Activated CD4-positive, alpha-beta T cell treated with anti-CD3 and anti-CD28 coated beads for 24 hours (primary cell): ENCODE results near the gene SPATC1L.
"Not testable (repeated sequence)": the region's sequence is repeated elsewhere in the genome, so short reads cannot be mapped to it uniquely, and the experiment has no call there.

Experiments used
- DNase-seq, 2 donors: peaks; one replicate each; pipeline ENCODE4 v3.0.0-alpha.2; 2020; ENCODE audit warnings: low read depth in 2 of 2

Gene SPATC1L

DNA sequence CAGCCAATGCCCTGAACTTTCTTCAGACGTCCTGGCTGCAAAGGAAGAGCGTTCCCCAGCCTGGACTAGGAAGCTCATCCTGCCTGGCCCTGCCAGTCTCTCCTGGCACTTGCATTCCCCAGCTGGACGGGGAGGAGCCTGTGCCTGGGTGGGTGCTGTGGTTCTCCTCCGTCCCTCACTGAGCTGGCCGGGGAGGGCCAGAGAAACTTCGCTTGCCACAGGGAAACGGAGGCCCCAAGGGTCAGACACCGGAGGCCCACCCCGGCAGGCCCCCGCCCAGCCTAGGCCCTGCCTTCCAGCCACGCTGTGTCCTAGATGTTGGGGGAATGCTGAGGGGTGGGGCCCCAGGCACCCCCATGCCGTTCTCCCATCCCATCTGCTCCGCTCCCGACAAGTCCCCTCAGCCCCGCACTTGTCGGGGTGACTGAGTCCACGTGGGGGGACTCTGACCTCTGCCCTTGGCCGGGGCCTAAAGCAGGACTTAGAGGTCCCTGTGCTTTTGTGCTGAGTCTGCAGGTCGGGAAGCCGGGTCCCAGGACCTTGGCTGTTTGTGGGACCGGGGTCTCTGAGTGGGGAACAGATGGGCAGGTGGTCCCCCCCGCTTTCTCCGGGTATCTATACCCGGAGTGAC is 33.7 kb downstream of the SPATC1L start:
- no peak for DNase-seq

DNA sequence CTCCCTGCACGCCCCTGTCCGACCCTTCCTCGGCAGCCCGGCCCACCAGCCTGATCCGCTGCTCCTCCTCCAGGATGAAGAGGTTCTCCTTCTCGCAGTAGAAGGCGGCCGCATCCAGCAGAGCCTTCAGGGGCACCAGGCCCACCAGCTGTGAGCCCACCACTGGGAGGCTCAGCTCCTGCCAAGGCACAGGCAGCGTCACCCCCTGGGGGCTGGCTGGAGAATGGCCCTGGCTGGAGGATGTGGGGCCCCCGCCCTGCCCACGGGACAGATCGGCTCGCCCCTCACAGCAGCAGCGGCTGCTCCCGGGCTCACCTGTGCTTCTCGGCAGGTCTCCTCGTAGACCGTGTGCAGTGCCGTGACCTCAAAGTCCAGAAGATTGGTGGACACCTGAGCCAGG is 34.2 kb downstream of the SPATC1L start:
- DNase-seq = no peak

DNA sequence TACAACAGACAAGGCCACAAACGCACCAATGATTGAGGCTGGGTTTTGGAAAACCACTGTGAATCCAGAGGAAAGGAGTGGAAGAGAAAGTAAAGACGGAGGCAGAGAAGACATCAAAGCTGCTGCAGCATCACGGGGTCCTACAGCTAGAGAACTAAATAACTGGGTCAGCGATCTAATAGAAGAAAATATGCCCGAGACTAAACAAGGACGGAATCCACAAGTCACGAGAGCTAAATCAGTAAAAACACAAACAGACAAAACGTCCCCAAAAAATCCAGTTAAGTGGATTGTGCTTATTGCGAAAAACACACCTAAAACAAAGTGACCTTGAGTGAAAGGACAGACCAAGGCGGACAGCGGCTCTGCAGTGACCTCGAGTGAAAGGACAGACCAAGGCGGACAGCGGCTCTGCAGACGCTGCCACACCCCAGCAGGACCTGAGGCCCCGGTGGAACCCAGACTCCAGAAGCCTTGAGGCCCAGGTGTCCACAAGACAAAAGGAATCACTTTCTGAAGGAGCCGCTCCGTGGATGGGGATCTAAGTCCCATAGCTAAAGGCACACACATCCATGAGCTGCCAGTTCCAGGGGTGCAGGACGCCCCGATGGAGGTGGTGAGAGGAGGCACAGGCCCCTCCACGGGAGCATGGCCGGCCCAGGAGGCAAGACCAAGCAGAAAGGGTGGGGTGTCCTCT is 34.9 kb downstream of the SPATC1L start:
- DNase-seq = no peak

DNA sequence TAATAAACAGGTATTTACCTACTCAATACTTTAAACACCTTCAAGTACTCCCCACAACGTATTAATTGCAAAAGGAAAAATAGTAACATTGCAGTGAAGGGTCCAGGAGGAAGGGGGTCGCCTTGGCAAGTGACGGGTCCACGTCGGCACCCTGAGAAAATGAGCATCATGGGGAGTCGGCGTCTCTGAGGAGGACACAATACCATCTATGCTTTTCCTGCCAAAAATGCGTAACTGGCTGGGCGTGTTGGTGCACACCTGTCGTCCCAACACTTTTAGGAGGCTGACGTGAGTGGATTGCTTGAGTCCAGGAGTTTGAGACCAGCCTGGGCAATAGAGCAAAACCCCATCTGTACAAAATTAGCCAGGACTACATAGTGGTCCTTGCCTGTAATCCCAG is 36.2 kb downstream of the SPATC1L start:
- no peak for DNase-seq

DNA sequence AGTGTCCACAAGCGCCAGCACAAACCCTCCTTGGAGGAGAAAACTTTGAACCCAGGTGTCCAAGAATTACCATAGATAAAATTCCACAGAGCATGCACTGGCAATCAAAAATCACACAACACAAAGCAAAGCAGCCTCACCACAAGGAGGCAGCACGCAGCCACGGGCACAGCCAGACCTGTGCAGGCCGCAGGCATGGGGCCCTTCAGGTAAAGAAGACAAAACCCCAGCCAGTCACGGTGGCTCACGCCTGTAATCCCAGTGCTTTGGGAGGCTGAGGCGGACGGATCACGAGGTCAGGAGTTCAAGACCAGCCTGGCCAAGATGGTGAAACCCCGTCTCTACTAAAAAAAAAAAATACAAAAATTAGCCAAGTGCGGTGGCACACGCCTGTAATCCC is 36.8 kb downstream of the SPATC1L start:
- peak; percentile 3 to 37 for DNase-seq

DNA sequence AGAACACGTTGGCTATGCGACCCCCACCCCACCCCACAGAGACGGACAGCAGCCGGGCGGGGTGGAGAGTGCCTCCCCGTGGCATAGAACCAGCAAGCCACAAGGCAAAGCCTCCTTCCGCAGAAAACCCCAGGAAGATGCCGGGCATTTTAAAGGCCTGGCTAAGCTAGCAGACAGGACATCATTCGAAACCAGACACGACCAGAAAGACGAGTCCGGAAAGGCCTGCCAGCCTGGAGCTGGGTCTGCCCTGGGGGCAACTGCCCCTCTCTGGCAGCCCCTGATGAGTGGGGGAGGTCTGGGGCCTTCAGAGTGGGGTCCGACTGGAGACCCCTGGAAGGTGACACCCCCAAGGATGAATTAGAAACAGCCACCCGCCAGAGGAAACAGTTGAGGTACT is 37.4 kb downstream of the SPATC1L start:
- no peak for DNase-seq

DNA sequence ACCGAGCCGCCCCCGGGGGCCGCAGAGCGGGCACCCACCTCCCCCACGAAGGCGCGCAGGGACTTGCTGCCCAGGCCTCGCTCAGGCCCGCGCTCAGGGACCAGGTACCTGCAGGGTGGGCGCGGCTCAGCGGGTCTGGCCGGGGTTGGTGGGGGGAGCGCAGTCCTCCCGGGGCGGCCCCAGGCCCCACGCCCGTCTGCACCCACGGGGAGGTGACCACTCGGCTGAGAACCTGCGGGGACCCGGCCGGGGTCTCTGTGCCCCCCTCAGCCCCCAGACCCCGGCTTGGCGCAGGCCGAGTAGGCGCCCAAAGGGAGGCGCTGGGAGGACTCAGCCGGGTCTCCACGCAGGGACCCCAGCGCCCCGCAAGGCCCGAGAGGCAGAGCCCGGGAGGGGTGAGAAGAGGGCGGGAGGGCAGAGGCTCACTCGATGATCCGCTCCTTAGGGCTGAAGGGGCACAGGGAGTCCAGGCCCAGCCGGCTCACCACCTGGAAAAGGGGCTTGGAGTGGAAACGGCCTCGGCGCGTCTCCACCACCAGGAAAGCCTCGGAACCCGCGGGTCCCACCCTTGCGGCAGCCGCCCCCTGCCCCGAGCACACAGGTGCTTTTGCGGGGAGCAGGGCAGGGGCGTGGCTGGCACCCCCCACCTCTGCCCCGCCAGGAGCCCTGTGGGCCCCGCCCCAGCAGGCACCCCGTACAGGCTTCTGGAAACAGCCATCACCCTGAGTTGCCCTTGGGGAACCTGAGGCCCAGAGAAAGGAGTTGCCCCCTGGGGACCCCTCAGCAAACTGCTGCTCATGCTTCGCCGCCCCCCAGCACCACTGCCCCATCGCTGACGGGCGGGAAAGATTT is 38.2 kb downstream of the SPATC1L start:
- no peak for DNase-seq

DNA sequence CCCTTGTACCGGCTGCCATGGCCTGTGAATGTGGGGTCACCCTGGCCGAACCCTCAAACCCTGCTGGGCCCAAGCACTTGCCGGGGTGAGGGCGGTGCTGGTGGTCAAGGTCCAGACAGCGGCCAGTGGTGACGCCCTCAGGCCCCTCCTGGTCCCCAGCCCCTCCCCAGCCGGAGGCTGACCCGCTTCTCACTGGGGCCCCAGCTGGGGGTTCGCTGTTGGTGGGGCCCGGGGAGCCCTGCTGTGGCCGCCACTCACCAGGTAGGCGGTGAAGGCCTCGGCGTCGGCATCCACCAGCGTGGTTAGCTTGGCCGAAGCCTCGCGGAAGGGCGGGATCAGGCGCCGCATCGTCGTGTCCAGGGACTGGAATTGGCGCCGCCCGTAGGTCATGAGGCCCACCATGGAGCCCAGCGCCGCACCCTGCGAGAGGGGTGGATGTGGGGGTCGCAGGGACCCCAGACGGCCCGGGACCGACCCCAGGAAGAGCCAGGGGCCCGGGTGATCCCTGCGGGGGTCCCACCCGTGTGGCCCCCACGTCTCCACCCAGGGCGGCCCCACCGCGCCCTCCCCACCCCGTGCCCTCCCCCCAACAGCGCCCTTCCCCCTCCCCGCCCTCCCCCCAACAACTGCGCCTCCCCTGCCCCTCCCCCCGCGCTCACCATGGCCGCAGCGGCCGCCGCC is 39.0 kb downstream of the SPATC1L start:
- DNase-seq = no peak

DNA sequence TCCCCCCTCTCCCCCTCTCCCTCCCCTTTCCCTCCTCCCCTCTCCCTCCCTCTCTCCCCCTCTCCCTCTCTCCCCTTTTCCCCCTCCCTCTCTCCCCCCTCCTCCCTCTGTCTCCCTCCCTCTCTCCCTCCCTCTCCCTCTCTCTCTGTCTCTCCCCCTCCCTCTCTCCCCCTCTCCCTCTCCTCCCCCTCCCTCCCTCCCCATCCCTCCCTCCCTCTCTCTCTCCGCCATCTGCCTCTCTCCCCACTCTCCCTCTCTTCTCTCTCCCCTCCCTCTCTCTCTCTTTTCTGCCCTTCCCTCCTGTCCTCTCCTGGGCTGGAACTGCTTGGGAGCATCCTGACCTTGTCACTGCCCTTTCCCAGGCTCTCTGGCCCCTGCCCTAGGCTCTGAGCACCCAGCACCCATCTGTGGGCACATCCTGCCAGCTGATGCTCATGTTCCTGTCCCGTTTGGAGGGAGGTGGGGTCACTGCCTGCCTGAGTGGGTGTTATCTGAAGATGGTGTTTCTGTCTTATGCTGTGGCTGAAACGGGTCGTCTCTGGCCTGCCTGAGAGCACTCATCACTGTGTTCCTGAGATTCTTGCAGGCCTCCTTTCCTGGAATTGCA is 39.7 kb downstream of the SPATC1L start:
- DNase-seq = no peak

DNA sequence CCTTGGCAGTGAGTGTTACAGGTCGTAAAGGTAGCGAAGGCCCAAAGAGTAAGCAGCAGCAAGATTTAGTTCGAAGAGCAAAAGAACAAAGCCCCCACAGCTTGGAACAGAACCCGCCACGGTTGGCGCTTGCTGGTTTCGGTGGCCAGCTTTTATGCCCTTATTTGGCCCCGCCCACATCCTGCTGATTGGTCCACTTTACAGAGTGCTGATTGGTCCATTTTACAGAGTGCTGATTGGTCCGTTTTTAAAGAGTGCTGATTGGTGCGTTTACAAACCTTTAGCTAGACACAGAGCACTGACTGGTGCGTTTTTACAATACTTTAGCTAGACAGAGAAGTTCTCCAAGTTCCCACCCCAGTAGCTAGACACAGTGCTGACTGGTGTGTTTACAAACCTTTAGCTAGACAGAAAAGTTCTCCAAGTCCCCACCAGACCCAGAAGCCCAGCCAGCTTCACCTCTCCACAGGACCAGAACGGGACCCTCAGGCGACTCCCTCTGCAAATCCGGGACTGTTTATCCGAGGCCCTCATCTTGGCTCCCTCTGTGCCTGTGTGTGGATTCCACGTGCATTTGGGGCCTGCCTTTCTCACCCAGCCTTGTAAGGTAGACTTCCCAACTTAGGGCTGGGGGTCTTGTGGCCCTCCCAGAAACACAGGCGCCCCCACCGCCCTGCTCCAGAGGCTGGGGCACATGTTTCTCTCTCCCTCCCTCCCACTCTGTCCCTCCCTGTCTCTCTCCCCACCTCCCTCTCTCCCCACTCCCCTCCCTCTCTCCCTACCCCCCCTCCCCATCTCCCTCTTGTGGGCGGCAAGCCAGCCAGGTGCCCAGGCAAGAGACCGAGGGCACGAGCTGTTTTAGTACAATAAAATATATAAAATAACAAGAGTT is 41.4 kb downstream of the SPATC1L start:
- no peak for DNase-seq

DNA sequence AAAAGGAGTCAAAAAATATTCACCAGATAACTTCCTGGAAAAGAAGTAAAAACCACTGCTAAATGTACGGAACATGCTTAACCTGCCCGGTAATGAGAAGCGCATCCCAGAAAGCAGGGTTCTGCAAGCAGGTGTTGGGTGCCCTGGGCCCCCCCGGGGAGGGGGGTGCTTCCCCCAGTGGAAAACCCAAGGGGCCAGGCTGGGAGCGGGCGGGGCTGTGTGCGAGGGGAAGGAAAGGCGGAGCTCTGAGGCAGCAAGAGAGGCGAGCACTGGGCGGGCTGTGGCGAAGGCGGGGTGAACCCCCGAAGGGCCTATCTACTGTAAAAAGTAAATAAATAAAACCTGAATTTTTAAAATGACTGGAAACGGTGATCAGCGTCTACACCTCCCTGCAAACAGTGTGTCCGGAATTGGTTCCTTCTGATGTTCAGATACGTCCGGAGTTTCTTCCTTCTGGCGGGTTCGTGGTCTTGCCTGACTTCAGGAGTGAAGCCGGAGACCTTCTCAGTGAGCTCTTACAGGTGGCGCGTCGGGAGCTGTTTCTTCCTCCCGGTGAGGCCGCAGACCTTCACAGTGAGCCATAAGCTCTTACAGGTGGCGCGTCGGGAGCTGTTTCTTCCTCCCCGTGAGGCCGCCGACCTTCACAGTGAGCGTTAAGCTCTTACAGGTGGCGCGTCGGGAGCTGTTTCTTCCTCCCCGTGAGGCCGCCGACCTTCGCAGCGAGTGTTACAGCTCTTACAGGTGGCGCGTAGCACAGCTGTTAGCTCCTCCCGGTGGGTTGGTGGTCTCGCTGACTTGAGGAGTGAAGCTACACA is 42.3 kb downstream of the SPATC1L start:
- no peak for DNase-seq

DNA sequence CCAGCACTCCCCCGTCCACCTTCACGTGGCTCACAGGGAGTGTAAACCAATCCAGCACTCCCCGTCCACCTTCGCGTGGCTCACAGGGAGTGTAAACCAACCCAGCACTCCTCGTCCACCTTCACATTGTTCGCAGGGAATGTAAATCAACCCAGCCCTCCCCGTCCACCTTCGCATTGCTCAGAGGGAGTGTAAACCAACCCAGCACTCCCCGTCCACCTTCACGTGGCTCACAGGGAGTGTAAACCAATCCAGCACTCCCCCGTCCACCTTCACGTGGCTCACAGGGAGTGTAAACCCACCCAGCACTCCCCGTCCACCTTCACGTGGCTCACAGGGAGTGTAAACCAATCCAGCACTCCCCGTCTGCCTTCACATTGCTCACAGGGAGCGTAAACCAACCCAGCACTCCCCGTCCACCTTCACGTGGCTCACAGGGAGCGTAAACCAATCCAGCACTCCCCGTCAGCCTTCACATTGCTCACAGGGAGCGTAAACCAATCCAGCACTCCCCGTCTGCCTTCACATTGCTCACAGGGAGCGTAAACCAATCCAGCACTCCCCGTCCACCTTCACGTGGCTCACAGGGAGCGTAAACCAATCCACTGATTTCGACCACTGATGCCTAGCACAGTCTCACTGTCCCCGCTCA is 43.8 kb downstream of the SPATC1L start:
- DNase-seq = not testable (repeated sequence)

DNA sequence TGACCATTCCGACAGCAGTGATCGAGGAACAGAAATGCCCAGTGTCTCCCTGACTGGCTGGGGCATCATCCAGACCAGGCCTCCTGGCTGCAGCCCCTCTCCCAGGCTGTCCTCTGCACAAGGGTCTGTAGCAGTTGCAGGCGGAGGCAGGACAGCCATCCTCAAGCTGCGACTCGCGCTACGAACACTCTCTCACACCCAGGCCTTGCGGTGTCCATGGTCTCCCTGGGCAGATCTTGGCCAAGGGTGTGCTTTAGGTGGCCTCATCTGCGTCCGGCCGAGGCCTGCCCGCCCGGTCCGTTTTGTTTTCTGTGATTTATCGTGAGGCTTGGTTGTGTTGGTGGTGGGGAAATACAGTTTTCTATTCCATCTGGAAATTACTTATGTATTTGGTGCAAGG is 44.6 kb downstream of the SPATC1L start:
- no peak for DNase-seq

DNA sequence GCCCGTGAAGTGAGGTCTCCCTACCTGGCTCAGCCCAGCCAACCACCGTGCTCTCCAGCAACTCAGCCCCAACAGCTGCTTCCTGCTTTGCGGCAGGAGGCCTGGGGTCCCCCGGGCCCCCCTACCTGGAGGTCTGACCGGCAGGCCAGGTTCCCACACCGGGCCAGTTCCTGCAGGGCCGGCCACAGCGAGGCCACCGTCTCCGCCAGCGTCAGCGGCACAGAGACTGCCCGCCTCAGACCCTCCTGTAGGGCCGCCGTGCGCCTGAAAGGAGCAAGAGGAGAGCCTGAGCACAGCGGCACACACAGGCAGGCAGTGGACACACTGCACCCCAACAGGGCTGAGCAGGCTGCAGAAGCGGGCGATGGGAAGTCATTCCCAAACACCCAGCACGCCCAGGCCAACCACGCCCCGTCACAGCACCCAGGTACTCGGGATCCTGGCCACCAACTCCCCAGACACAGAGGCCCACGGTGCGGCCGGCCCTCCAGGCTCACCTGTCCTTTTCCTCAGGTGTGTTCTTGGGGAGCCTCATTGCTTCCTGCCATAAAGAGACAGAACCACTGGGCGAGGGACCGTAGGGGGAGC is 45.8 kb downstream of the SPATC1L start:
- DNase-seq = no peak

DNA sequence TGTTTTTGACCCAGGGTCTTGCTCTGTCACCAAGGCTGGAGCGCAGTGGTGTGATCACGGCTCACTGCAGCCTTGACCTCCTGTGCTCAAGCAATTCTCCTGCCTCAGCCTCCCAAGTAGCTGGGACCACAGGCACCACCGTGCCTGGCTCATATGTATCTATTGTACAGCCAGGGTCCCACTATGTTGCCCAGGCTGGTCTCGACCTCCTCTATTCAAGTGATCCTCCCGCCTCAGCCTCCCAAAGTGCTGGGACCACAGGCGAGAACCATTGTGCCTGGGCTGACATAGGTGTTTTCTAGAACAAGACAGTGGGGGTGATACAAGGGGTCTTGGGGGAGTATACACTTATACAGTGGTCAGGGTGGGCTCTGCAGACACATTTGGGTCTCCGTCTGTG is 46.4 kb downstream of the SPATC1L start:
- DNase-seq = no peak

DNA sequence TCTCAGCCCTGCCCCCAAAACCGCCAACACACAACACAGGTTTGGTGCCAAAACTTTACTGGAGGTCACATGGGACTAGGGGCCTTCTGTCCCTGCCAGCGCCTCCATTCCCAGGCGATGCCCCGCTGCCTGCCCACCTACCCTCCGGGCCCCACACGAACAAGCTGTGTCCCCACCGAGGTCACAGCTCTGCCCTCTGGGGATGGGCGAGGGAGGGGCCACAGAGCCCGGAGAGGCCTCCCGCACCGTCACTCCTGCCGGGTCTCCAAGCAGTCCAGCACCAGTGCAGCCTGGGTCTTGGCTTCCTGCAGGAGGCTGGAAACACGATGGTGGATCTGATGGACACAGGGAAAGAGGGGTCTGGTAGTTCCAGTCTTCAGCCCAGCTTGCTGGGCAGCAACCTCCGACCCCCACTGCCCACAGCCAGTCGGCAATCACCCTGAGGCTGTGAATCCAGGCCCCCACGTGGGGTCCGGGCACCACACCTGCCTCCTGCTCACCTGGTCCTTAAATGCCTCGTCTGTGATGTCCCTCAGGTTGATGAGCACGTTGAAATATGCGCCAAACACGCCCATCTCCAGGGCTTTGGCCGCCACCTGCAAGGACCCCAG is 47.4 kb downstream of the SPATC1L start:
- DNase-seq = no peak

DNA sequence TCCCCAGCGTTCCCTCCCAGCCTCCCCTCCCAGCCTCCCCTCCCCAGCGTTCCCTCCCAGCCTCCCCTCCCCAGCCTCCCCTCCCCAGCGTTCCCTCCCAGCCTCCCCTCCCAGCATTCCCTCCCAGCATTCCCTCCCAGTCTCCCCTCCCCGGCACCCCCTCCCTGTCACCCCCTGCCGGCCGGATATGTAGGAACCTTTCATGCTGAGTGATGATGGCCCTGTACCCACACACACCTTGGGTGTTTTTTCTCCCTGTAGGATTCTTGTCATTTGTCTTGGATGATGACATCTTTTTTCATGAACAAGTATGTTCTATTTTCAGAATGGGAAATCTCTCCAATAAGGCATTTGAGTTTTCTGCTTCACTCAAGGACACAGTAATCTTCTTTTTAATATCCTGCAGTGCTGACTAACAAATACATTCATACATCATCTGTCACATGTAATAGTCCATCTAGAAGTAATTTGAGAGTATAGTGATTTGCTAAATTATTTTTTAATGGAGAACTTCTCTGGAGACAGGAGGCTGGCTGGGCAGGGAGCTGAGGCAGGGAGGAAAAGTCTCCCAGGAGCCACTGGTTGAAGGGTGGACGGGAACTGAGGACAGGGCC is 48.4 kb downstream of the SPATC1L start:
- DNase-seq = no peak
